MM.1S (cell line): ENCODE measurements around the gene FCRL1.
A peak's percentile ranks its signal among the peaks of the same experiment; 100 is the strongest.

Source experiments
- DNase-seq: peaks from one replicate; pipeline ENCODE4 v3.0.0-alpha.2; 2015
- H2AFZ ChIP-seq: fragments of 300-600 bp; sonication (generic); 2 replicates; pipeline ENCODE4 v1.6.0; 2016; ENCODE audit warnings: antibody characterized with exemption, low read length
- H3F3A ChIP-seq: fragments of 300-600 bp; sonication (generic); 2 replicates; pipeline ENCODE4 v1.6.1; 2016; ENCODE audit warnings: mild to moderate bottlenecking, antibody characterized with exemption, low read length, moderate library complexity, mixed read lengths; ENCODE audit not compliant: insufficient read depth
- H3K27ac ChIP-seq: fragments of 300-600 bp; sonication (generic); 2 replicates; pipeline ENCODE4 v1.5.1; 2016; ENCODE audit warnings: mild to moderate bottlenecking, low read length
- H3K27me3 ChIP-seq: fragments of 300-600 bp; sonication (generic); replicated peaks from 2 replicates; pipeline ENCODE4 v1.6.0; 2016; ENCODE audit warnings: low read length; ENCODE audit not compliant: insufficient read depth
- H3K36me3 ChIP-seq: fragments of 300-600 bp; sonication (generic); replicated peaks from 2 replicates; pipeline ENCODE4 v1.6.1; 2016; ENCODE audit warnings: mild to moderate bottlenecking, low read length, mixed read lengths; ENCODE audit not compliant: insufficient read depth
- H3K4me1 ChIP-seq: fragments of 300-600 bp; sonication (generic); 2 replicates; pipeline ENCODE4 v1.6.1; 2016; ENCODE audit warnings: low read length, mixed read lengths
- H3K4me2 ChIP-seq: fragments of 300-600 bp; sonication (generic); 2 replicates; pipeline ENCODE4 v1.6.0; 2016; ENCODE audit warnings: low read depth, low read length
- H3K4me3 ChIP-seq: fragments of 300-600 bp; sonication (generic); 2 replicates; pipeline ENCODE4 v1.5.1; 2016; ENCODE audit warnings: low read length, mixed read lengths
- H3K79me2 ChIP-seq: fragments of 300-600 bp; sonication (generic); 2 replicates; pipeline ENCODE4 v1.6.1; 2016; ENCODE audit warnings: mixed run types, low read length, mixed read lengths
- H3K9ac ChIP-seq: fragments of 300-600 bp; sonication (generic); 2 replicates; pipeline ENCODE4 v1.6.1; 2016; ENCODE audit warnings: low read length, mixed read lengths
- H3K9me2 ChIP-seq: fragments of 300-600 bp; sonication (generic); replicated peaks from 2 replicates; pipeline ENCODE4 v1.6.1; 2016; ENCODE audit warnings: mild to moderate bottlenecking, low read length, mixed read lengths; ENCODE audit not compliant: insufficient read depth
- H3K9me3 ChIP-seq: fragments of 300-600 bp; sonication (generic); replicated peaks from 2 replicates; pipeline ENCODE4 v1.6.1; 2016; ENCODE audit warnings: mild to moderate bottlenecking, low read length, mixed read lengths; ENCODE audit not compliant: insufficient read depth
- H4K20me1 ChIP-seq: fragments of 300-600 bp; sonication (generic); 2 replicates; pipeline ENCODE4 v1.6.1; 2016; ENCODE audit warnings: mild to moderate bottlenecking, low read length, moderate library complexity, mixed read lengths; ENCODE audit not compliant: insufficient read depth
- CTCF ChIP-seq: fragments of 300-600 bp; sonication (generic); IDR thresholded peaks from 2 replicates; pipeline ENCODE4 v1.5.1; 2016; ENCODE audit warnings: antibody characterized with exemption, low read length, mixed read lengths
- EZH2 ChIP-seq: fragments of 300-600 bp; sonication (generic); optimal IDR thresholded peaks from 2 replicates; pipeline ENCODE3; 2017; ENCODE audit warnings: low read depth, mild to moderate bottlenecking, antibody characterized with exemption, low read length, mixed read lengths
- EZH2phosphoT487 ChIP-seq: fragments of 300-600 bp; sonication (generic); IDR thresholded peaks from 2 replicates; pipeline ENCODE4 v1.6.1; 2018; ENCODE audit warnings: antibody characterized with exemption, low read length

The FCRL1 gene

DNA sequence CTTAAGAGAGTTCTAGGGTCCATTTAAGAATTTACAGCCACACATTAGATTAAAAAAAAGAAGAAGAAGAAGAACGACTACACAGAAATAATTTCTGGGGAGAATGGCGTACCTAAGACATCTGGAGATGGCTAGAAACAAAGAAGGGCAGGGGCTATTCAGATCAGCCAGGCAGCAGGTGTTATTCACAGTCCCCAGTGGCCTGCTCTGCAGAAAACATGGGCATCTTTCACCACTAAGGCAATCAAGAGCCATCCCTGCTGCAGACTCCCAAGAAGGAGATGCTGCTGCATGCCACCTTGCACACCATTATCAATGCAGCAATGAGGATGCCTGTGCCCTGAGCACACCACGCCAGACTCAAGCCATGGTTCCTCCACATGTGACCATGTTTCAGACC lies 35.1 kb downstream of the FCRL1 start:
- H3K9ac ChIP-seq, result no peak overlapping the region
- no peaks in the 10 kb centered on the region for H3K79me2 ChIP-seq
- H3K27ac ChIP-seq, result no peak overlapping the region
- no peaks in the 10 kb centered on the region for H3K9me3 ChIP-seq
- H4K20me1 ChIP-seq, result no peaks in the 10 kb centered on the region
- no peak overlapping the region for H3K4me2 ChIP-seq
- H3K36me3 ChIP-seq, result no peaks in the 10 kb centered on the region
- no peak for DNase-seq
- no peaks in the 10 kb centered on the region for H3K9me2 ChIP-seq
- H2AFZ ChIP-seq, result no peak overlapping the region
- no peaks in the 10 kb centered on the region for H3K27me3 ChIP-seq
- H3F3A ChIP-seq, result 0 out of 2 replicates have a peak, but pooled peaks cover 7% of the 10 kb centered on the region
- H3K4me1 ChIP-seq, result peaks cover 32% of the 10 kb centered on the region
- TF ChIP-seq CTCF, result no peak
- H3K4me3 ChIP-seq, result no peak overlapping the region

DNA sequence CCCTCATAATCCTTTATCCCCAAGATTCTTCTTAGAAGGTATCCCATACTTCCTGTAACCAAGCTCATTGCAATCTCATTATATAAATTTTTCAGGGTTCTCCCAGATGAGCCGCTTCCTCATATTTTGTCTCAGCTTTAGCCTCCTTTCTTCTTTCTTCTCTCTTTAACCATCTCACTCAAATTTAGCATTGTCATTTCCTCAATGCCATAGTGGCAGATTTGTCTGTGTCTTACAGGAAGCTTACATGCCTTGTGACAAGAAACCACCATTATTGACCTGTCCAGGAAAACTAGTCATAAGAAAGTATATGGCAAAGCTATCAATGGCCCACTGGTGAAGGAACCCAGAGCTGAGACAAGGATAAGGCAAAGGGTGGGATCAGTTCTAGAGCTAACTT lies 37.0 kb downstream of the FCRL1 start:
- no peaks in the 10 kb centered on the region for H3K79me2 ChIP-seq
- H3K27ac ChIP-seq, result no peak overlapping the region
- 0 out of 2 replicates have a peak, but pooled peaks cover 7% of the 10 kb centered on the region for H3F3A ChIP-seq
- TF ChIP-seq EZH2phosphoT487, result no peak
- TF ChIP-seq CTCF, result no peak
- TF ChIP-seq EZH2, result no peak
- no peaks in the 10 kb centered on the region for H3K9me3 ChIP-seq
- no peak overlapping the region for H3K4me2 ChIP-seq
- no peaks in the 10 kb centered on the region for H3K9me2 ChIP-seq
- peak; percentile 33 for DNase-seq
- H3K9ac ChIP-seq, result no peak overlapping the region
- no peaks in the 10 kb centered on the region for H4K20me1 ChIP-seq
- no peak overlapping the region for H3K4me3 ChIP-seq
- H3K4me1 ChIP-seq, result peaks cover 32% of the 10 kb centered on the region
- H3K27me3 ChIP-seq, result no peaks in the 10 kb centered on the region
- H2AFZ ChIP-seq, result no peak overlapping the region
- no peaks in the 10 kb centered on the region for H3K36me3 ChIP-seq

- H3K27ac ChIP-seq, result no peak overlapping the region
- H3K4me3 ChIP-seq, result no peak overlapping the region
- no peaks in the 10 kb centered on the region for H3K79me2 ChIP-seq
- H3K4me2 ChIP-seq, result peak overlapping the region; percentile 10; the same call in 1 of the 2 replicates
- no peaks in the 10 kb centered on the region for H3K27me3 ChIP-seq
- 0 out of 2 replicates have a peak, but pooled peaks cover 7% of the 10 kb centered on the region for H3F3A ChIP-seq
- no peak overlapping the region for H2AFZ ChIP-seq
- H3K9me3 ChIP-seq, result no peaks in the 10 kb centered on the region
- no peaks in the 10 kb centered on the region for H4K20me1 ChIP-seq
- H3K9me2 ChIP-seq, result no peaks in the 10 kb centered on the region
- H3K9ac ChIP-seq, result no peak overlapping the region
- peak; percentile 89 for DNase-seq
- TF ChIP-seq CTCF (no peak), EZH2 (no peak), EZH2phosphoT487 (no peak)
- peaks cover 45% of the 10 kb centered on the region for H3K4me1 ChIP-seq
- H3K36me3 ChIP-seq, result no peaks in the 10 kb centered on the region
Observed at GRCh38 chr1:157781048-157781447, 38.9 kb downstream of the FCRL1 start.

GRCh38 chr1:157776971-157777391 lies 42.9 kb downstream of the FCRL1 start, which contains the start of gene FCRL2:
Gene FCRL2 (minus strand): TSS chr1:157777132. CDS start chr1:157777073, 59 bp downstream.
- no peak within 1 kb of the TSS for H3K4me2 ChIP-seq
- no peak within 1 kb of the TSS for H3K4me3 ChIP-seq
- TF ChIP-seq CTCF, result no peak
- no peak for TF ChIP-seq EZH2phosphoT487
- no peak for TF ChIP-seq EZH2
- H4K20me1 ChIP-seq, result no peaks in the 10 kb centered on the region
- H3K9me3 ChIP-seq, result no peaks in the 10 kb centered on the region
- no peaks in the 10 kb centered on the region for H3K9me2 ChIP-seq
- H3K27ac ChIP-seq, result no peak within 1 kb of the TSS
- peaks cover 55% of the 10 kb centered on the region for H3K4me1 ChIP-seq
- no peaks in the 10 kb centered on the region for H3K27me3 ChIP-seq
- no peak within 1 kb of the TSS for H3K9ac ChIP-seq
- peaks cover 12% of the 10 kb centered on the region; the same call in 1 of the 2 replicates for H3F3A ChIP-seq
- no peaks in the 10 kb centered on the region for H3K36me3 ChIP-seq
- peak; percentile 31 for DNase-seq
- H2AFZ ChIP-seq, result no peak within 1 kb of the TSS
- H3K79me2 ChIP-seq, result no peaks in the 10 kb centered on the region
